ENCODE results near the gene LRIG1.

The LRIG1 gene

DNA sequence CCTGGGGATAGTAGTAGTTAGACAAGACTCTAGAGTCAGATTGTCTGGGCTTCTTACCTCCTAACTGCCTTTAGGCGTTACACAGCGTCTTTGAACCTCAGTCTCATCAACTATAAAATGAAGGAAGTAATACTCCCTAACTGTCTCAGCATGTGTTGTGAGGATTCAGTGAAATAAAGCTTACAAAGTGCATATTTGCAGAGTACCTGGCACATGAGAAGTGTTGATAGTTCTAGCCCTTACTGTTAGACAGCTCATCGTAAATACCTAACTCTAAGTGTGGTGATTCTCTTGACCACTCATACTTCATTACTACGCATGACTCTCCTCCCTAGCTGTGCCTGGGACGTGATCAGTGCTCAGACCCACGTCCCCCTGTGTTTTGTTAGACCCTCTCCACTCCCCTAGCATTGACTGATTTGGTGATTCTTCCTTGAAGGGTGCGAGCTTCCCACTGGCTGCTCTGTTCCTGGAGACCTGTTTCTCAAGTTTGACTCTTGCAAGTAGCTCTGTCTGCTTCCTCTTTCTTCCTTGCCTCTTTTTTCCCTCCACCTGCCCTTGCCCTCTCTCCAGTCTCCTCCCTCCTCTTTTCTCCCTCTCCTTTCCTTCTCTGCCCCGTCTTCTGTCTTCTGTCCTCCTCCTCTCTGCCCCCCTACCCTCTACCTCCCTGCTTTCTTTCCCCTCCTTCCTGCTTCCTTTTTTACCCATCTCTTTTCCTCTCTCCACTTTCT lies 155.8 kb downstream of the LRIG1 start:
- H3K27ac ChIP-seq (ENCODE audit: low read length): no peak overlapping the region
- no peaks in the 10 kb centered on the region for H3K36me3 ChIP-seq (ENCODE audit: insufficient read depth, low read depth, low read length)
- H3K4me1 ChIP-seq (ENCODE audit: insufficient read depth, low read length): no peaks in the 10 kb centered on the region
- H3K9me3 ChIP-seq (ENCODE audit: insufficient read depth, low read depth, low read length): no peaks in the 10 kb centered on the region
- no peaks in the 10 kb centered on the region for H3K27me3 ChIP-seq (ENCODE audit: insufficient read depth, low read length)
- H3K4me3 ChIP-seq (ENCODE audit: low read length): no peak overlapping the region
- no peak overlapping the region for H3K9ac ChIP-seq (ENCODE audit: low read depth, low read length)

DNA sequence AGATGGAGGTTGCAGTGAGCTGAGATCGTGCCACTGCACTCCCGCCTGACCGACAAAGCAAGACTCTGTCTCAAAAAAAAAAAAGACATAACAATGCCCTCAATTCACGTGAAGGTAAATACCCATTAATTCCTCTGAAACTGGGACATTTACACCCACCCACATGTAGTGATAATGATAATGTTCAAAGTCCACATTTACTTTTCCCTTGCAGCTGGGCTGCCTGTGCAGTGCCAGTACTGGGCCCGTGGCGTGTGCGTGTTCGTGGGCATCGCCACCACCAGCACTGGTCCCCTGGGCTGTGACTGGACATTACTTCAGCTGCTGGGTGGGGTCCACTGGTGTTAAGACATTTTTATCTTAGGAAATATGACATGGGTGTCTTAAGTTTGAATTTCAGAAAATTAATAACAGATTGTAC lies 156.4 kb downstream of the LRIG1 start:
- Histone ChIP-seq H3K36me3 (ENCODE audit: insufficient read depth, low read depth, low read length) (no peaks in the 10 kb centered on the region), H3K27ac (ENCODE audit: low read length) (no peak overlapping the region), H3K27me3 (ENCODE audit: insufficient read depth, low read length) (no peaks in the 10 kb centered on the region), H3K4me3 (ENCODE audit: low read length) (no peak overlapping the region), H3K9me3 (ENCODE audit: insufficient read depth, low read depth, low read length) (no peaks in the 10 kb centered on the region), H3K4me1 (ENCODE audit: insufficient read depth, low read length) (no peaks in the 10 kb centered on the region), H3K9ac (ENCODE audit: low read depth, low read length) (no peak overlapping the region)

DNA sequence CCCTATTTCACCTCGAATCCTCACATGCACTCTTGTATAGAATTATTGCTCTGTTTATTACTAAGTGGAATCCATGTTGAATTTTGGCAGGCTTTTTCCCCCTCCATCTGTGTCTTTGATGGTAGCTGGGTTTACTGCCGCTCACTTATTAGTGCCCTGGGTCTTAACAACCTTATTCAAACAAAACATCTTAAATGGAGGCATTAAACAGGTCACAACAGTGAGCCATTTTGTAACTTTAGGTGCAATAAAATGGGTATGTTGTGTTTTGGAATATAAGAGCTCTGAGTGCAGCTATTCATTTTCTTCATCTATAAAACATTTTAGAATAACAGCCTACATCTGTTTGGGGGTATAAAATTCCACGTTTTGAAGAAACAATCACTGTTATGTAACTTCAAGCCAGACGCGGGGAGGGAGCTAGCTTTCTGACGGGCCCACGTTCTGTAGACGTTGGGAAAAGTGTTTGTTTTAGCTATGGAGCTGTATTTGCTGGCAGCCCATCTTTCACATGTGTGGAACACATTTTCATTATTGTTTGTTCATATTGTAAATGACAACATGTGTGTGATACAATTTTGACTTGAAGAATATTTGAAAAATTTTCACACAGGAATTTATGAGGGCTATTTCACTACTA lies 158.0 kb downstream of the LRIG1 start:
- Histone ChIP-seq H3K4me3 (ENCODE audit: low read length) (no peak overlapping the region), H3K9ac (ENCODE audit: low read depth, low read length) (no peak overlapping the region), H3K9me3 (ENCODE audit: insufficient read depth, low read depth, low read length) (no peaks in the 10 kb centered on the region), H3K4me1 (ENCODE audit: insufficient read depth, low read length) (no peaks in the 10 kb centered on the region), H3K36me3 (ENCODE audit: insufficient read depth, low read depth, low read length) (no peaks in the 10 kb centered on the region), H3K27ac (ENCODE audit: low read length) (no peak overlapping the region), H3K27me3 (ENCODE audit: insufficient read depth, low read length) (no peaks in the 10 kb centered on the region)

DNA sequence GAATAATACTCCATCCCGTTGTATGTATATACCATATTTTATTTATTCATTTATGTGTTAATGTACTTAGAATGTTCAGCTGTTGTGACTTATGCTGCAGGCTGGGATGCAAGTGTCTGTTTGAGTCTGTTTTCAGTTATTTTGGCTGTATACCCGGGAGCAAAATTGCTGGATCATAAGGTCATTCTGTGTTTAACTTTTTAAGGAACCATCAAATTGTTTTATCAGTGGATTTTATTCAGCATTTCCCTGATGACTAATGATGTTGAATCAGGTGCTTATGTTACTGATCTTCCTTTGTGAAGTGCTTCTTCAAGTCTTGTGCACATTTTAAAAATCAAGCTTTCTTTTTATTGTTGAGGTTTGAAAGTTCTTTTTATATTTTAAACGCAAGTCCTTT lies 161.9 kb downstream of the LRIG1 start:
- Histone ChIP-seq H3K27me3 (ENCODE audit: insufficient read depth, low read length) (no peaks in the 10 kb centered on the region), H3K4me1 (ENCODE audit: insufficient read depth, low read length) (peaks cover 24% of the 10 kb centered on the region; the same call in 1 of the 2 replicates), H3K9me3 (ENCODE audit: insufficient read depth, low read depth, low read length) (no peaks in the 10 kb centered on the region), H3K36me3 (ENCODE audit: insufficient read depth, low read depth, low read length) (no peaks in the 10 kb centered on the region), H3K4me3 (ENCODE audit: low read length) (no peak overlapping the region), H3K27ac (ENCODE audit: low read length) (no peak overlapping the region), H3K9ac (ENCODE audit: low read depth, low read length) (no peak overlapping the region)

DNA sequence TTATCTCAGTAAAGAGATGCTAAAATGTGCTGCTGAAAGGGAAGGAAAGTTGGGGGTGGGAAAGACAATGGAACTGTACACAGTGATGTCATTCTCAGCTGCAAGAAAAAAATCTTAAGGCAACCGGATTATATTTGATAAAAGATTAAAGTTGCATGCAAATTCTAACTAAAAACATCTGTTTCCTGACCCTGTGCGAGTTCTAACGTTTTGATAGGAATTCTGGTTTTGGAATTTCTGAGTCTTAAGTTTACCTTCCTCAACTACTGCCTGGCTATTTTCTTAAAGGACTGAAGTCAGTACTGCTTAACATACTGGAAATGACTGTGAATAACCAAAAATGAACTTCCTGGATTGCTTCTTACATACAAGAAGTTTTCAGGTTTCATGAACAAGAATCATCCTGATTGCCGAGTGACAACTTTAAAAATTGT lies 164.5 kb downstream of the LRIG1 start:
- no peak overlapping the region for H3K27ac ChIP-seq (ENCODE audit: low read length)
- peaks cover 24% of the 10 kb centered on the region; the same call in 1 of the 2 replicates for H3K4me1 ChIP-seq (ENCODE audit: insufficient read depth, low read length)

DNA sequence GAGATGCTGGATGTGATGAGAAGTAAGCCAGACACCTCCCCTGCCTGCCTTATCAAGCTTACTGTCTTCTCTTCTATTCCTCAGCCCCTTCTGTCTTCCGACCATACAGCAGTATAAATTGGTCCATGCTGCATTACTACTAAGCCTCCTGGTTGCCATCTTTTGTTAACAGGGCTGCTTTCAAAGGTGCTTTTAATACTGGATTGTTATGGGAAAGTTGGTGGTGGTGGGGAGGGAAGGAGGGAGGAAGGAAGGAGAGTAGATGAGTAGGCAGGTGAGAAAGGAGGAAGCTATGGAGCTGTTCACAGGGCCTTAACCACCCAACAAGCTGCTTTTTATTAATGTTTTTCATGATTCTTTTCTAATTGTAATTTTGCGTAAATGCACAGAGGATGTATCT lies 165.2 kb downstream of the LRIG1 start:
- H3K4me3 ChIP-seq (ENCODE audit: low read length): no peak overlapping the region
- no peaks in the 10 kb centered on the region for H3K27me3 ChIP-seq (ENCODE audit: insufficient read depth, low read length)
- H3K9ac ChIP-seq (ENCODE audit: low read depth, low read length): peak overlapping the region; percentile 20; the same call in 1 of the 2 replicates
- H3K36me3 ChIP-seq (ENCODE audit: insufficient read depth, low read depth, low read length): no peaks in the 10 kb centered on the region
- peak overlapping the region; percentile 14 for H3K27ac ChIP-seq (ENCODE audit: low read length)
- H3K4me1 ChIP-seq (ENCODE audit: insufficient read depth, low read length): peaks cover 24% of the 10 kb centered on the region; the same call in 1 of the 2 replicates
- no peaks in the 10 kb centered on the region for H3K9me3 ChIP-seq (ENCODE audit: insufficient read depth, low read depth, low read length)

More for the DNA sequence above, 164.5 kb downstream of the LRIG1 start:
- no peaks in the 10 kb centered on the region for H3K27me3 ChIP-seq (ENCODE audit: insufficient read depth, low read length)
- no peak overlapping the region for H3K4me3 ChIP-seq (ENCODE audit: low read length)
- H3K9ac ChIP-seq (ENCODE audit: low read depth, low read length): no peak overlapping the region
- H3K36me3 ChIP-seq (ENCODE audit: insufficient read depth, low read depth, low read length): no peaks in the 10 kb centered on the region
- H3K9me3 ChIP-seq (ENCODE audit: insufficient read depth, low read depth, low read length): no peaks in the 10 kb centered on the region
